Endometrial microvascular endothelial cells (primary cell): ENCODE measurements around the gene XPO6. TPM values are rescaled to one million over a fixed set of nuclear protein-coding genes. Genes with fewer than 3 reads are reported as not detected.

Source experiments
- in situ Hi-C: cut with HindIII; loops from 2 replicates; pipeline ENCODE4 v1.10.0; 2017; ENCODE audit warnings: low sequenced_read_pairs, low pct_unique_long_range_greater_than_20kb; ENCODE audit errors: inconsistent ontology term
- total RNA-seq: library from RNA; depleted of rRNA; stranded (reverse); fragments of >200 nt; gene quantifications from one replicate; pipeline ENCODE4 v1.2.3, GENCODE V29; 2015; ENCODE audit errors: inconsistent ontology term

Gene XPO6
- total RNA-seq, 1 donor from 2014 or later: 179 TPM

DNA sequence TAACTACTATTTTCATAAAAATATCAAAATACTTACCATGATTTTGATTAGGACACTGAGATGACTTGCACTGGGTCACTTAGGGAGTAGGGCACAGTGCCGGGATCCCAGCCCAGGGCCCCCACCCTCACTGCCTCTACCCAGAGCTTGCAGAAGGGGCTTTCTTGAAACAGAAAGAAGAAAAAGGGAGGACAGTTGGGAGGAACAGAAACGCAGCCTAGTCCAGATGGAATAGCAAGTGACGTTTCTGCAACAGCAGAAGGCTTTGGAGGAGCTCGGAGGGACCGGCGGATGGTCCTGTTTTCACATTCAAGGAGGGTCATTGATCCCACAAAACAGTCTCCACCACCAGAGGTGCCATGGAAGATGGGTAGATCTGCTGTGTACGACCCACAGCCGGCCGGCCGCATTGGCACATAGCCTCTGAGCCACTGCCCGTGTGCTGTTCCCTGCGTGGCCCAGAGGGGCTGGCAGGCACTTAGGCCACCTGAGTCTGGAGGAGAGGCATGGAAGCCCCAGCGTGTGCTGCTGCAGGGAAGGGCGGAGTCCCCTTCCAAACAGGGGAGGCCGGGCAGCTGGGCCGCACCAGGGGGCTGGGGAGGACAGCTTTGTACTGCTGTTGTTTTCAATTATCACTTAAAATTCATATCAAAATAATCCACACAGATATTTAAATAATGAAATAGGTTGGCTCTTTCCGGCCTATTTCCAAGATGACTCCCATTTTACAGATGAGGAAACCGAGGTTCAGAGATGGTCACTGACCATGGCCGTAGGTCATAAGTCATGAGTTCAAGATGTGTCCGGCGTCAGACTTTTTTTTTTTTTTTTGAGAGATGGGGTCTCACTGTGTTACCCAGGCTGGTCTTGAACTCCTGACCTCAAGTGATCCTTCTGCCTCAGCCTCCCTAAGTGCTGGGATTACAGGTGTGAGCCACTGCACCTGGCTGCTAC, 125.3 kb downstream of the XPO6 start:
- in situ Hi-C loops: no loop called here

DNA sequence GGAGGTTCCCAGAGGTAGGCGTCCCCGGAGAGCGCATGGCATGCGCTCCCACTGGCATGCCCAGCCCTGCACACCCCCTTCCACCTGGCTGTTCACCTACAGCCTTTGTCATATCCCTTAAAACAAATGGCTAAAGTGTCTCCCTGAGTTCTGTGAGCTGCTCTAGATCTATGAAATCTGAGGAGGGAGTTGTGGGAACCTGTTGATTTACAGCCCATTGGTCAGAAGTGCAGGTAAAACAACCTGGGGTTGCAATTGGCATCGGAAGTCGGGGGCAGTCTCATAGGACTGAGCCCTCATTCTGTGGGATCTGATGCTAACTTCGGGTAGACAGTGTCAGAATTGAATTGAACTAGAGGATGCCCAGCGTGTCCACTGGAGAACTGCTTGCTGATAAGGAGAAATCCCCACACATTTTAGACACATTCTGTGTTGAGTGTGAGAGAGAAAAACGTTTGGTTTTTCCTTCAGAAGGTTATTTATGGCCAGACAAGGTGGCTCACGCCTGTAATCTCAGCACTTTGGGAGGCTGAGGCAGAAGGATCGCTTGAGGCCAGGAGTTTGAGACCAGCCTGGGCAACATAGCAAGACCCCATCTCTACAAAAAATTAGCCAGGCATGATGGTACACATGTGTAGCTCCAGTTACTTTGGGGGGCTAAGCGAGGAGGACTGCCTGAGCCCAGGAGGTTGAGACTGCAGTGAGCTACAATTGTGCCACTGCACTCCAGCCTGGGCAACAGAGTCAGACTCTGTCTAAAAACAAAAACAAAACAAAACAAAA, 126.2 kb downstream of the XPO6 start:
- in situ Hi-C loops: no loop called here

DNA sequence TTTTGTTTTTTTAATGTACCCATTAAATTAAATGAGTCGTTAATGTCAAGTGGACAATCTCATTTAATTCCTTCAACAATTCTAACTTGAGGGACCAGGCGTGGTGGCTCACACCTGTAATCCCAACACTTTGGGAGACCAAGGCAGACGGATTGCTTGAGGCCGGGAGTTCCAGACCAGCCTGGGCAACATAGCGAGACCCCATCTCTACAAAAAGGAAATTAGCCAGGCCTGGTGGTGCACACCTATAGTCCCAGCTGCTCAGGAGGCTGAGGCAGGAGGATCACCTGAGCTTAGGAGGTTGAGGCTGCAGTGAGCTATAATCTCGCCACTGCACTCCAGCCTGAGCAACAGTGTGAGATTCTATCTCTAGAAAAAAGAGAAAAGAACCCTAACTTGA, 127.6 kb downstream of the XPO6 start:
- in situ Hi-C loops: no loop called here

DNA sequence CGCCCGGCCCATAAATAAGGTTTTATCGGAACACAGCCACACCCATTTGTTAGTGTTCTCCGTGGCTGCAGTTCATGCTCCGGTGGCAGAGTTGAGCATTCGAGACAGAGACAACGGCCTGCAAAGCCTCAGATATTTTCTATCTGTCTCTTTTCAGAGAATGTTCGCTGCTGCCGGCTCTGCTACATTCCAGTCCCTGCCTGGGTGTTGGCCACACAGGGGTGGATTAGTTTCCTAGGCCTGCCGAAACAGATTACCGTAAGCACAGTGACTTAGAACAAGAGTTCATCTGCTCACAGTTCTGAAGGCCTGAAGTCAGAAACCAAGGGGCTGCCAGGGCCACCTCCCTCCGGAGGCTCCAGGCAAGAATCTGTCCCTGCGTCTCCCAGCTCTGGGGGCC, 129.1 kb downstream of the XPO6 start:
- in situ Hi-C loops: no loop called here

DNA sequence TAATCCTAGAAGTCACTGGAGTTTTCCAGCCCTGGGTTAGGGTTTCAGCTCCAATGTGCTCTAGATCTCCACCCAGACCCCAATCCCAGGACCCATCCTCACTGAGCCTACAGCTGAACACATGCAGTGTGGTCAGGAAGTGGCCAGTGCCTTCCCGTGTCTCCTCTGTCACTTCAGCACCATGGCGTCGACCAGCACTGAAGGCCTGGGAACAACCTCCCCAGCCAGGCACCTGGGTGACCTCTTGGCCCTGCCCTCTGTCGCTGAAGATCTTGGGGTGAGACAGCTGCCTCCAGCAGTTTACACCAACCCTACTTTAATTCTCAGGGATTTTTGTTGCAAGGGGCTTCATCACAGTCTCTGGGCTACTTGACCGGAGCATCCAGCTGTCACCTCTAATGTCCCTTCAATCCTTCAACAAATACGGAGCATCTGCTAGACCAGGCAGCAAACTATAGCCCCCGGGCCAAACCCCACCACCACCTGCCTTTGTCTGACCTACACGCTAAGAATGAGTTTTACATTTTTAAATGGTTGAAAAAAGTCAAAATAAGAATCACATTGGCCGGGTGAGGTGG, 130.3 kb downstream of the XPO6 start:
- in situ Hi-C loops: no loop called here

DNA sequence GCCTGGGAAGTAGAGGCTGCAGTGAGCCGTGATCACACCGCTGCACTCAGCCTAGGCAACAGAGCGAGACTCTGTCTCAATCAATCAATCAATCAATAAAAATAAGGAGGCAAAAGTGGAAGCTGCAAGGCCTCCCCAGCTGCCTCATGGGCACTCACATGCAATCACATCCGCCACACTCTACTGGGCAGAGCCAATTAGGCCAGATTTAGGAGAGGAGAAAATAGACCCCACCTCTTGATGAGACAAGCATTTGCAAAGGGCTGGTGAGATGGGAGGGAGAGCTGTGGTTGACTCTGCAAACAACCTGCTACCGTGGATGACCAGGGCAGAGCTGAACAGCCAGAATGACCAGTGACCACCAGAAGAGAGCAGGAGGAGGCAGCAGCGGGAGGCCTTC, 133.5 kb downstream of the XPO6 start:
- in situ Hi-C loops: no loop called here

DNA sequence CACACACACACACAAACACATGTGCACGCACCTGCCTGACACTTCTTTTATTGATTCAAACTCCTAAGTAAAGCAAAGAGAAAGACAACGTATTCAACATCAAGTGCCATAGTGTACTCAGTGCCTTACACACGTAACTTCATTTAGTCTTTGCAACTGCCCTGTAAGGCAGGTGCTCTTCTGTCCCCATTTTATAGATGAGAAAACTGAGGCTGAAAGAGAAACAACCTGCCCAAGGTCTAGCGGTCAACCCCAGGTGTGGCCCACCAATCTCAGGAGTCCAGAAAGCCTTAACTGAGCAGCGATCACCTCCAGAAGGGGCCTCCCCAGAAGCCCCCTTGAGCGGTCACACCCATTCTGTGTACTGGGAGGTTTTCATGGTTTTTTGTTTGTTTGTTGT, 137.9 kb downstream of the XPO6 start:
- in situ Hi-C loops: no loop called here

DNA sequence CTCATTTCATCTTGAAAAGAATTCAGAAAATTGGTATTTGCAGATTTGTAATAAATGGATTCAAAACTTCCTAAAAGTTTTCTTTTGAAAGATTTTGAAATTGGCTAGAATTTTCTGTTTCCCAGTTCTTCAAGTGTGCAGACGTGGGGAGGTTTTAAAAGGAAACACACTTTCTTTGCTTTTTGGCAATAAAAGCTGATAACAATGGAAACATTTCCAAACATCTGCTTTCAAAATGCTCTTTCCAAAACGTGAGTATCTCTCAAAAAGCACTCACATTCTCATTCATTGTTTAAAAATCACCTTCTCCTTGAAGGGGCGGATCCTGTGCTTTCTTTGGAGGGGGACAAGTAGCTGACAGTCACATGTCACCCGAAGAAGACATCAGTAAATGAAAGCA, 139.7 kb downstream of the XPO6 start:
- in situ Hi-C loops: no loop called here

DNA sequence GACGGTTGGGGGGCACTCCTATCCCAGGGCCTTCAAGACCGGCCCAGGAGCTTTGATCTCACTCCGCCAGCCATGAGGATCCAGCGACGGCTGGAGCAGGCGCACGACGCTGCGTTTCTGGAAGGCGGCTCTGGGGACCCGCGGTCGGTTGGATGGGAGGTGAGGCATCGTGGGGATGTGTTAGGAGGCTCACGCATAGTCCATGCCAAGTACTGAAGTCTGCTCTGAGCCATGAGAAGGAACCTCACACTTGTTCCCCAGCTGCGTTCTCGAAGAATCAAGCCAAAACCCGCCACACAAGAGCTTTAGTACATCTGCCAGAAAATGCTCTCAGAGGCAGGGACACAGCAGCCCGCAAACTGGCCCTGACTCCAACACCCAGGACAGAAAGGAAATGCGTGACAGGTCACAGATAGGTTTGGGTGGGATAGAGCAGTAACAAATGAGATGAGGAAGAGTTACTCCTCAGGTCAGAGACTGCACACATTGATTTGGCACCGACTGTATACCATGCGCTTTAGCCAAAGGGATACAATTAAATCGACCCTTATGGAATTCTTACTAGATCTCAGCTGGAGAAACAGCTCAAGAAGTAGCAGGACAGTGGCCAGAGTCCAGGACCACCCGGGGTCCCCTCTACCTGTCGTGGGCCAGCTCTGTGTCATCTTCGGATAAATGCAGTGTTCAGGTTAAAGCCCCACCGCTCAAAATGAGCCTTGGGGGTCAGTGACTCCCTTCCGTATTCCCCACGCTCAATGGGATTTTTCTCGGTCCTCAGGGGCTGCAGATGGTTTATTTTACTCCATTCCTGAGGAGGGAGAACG, 141.6 kb downstream of the XPO6 start:
- in situ Hi-C loops: no loop called here

DNA sequence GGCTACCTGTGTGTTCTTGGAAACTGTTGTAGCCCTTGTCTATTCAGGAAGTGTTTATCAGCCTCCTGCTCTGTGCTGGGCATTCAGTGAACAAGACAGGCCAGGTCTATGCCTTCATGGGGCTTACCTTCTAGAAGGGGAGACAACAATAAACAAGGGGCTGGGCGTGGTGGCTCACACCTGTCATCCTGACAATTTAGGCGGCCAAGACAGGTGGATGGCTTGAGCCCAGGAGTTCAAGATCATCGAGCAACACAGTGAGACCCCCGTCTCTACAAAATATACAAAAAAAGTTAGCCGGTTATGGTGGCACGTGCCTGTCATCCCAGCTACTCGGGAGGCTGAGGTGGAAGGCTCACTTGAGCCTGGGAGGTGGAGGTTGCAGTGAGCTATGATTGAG, 142.8 kb downstream of the XPO6 start:
- in situ Hi-C loops: no loop called here

DNA sequence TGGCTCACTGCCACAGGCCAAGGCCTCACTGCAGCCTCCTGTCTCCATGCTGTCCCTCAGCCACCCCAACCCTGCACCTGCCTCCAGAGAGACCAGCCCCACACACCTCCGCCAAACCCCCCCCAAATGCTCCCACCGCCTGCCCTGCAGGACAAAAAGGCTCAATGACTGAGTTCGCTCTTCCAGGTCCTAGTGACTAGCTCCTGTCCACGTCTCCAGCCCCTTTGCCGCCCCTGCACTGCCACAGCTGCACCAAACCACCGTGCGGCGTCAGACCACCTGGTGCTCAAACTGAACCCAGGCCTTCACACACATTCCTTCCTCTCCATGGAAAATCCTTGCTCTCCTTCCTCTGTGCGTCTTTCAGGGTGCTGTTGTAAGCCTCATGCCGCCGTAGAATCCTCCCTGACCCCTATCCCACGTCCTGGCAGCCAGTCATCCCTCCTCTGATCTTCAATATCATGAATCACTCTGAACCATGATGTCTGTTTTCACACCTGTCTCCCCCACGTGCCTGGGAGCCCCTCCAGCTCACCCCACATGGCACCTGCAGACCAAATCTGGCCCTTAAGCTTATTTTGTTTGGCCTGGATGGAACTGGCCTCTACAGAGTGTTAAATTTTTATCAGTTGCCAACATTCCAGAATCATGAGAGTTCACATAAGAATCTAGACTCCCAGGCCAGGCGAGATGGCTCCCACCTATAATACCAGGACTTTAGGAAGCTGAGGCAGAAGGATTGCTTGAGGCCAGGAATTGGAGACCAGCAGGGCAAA, 144.0 kb downstream of the XPO6 start:
- in situ Hi-C loops: no loop called here

DNA sequence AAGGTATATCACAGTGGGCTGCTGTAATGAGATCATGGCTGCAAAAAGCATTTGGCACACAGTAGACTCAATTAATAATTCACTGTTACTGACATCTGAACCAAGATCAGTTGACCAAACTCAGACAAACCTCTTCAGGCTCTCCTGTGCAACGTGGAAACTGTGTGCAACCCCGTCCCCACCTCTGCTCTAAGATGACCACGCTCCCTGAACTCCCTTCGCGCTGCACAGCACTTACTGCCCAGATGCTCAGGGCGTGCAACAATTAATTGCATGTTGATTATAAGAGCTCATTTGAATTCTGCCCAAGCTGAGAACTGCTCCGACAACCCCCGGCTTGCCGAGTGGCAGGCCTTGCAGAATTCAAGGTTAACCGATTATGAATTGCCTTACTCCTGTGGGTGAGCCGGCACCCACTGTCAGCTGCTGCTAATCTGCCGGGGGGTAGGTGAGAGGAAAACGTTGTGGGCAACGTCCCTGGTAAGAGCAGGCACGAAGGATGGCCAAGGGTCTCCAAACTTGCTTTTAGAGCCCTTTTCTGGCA, 147.0 kb downstream of the XPO6 start:
- in situ Hi-C loops: no loop called here

DNA sequence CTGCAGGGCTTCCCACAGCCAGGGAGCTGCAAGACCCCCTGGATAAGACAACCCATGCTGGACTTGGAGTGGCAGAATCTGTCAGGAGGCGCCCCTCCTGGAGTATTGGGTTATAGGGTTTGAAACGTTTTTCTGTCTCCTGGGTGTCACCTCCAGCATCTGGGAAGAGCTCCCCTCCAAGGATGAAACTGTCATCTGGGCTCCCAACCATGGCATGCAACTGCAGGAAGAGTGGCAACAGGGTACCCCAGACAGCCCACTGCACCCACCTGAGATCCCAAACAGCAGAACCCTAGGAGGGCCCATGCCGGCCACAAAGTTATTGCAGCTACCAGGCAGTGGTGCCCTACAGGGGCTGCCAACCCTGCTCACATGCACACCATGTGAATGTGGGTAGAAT, 147.6 kb downstream of the XPO6 start:
- in situ Hi-C loops: no loop called here

DNA sequence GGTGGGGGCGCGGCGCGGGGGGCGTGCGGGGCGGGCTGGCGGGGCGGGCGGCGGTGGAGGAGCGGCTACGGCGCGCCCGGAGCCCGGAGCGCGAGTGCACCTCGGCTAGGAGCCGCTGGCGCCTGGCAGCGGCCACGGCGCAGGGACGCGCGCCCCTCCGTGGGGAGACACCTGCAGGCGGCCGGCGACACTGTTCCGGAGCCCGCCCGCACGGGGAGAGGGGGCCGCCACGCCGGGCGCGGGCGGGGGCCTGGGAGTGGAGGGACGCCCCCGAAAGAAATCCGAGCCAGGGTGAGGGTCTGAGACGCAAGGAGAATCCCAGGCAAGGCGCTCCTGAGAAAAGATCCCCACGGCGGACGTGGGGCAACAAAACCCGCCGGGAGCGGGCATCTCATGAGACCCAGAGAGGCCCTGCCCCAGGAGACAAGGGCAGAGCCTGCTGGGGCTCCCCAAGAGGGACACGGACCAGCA, 148.1 kb downstream of the XPO6 start, which contains the start of gene GSG1L:
TSS of gene GSG1L (minus strand) at position 124 of the 471 bp plus-strand sequence. CDS start 290 bp downstream, outside the sequence.
- in situ Hi-C loops: no loop called here

DNA sequence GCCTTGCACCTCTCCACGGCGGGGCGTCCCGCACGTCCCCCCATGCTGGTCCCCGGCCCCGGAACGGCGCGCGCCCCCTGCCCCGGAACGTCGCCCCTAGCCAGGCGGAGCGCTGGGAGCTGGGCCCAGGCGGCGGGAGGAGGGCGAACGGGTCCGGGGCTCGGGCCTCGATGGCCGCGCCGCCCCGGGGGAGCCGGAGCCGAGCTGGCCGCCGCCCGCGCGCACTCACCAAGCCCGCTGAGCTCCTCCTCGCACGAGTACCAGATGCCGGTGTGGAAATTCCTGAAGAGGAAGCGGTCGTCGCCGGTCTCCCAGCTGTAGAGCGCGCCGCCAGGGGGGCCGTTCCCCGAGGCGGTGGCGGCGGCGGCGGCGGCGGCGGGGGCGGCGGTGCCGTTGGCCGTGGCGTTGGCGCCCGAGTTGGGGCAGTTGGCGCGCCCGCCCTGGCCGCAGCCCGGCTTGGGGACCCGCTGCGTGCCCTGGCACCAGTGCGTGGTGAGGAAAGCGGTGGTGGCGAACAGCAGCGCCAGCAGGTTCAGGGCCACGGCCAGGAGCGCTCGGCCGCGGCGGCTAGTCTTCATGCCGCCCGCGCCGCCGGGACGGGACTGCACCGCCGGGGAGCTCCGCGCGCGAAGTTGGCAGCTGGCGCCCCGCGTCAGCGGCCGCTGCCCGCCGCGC, 148.8 kb downstream of the XPO6 start:
- in situ Hi-C loops: no loop called here

DNA sequence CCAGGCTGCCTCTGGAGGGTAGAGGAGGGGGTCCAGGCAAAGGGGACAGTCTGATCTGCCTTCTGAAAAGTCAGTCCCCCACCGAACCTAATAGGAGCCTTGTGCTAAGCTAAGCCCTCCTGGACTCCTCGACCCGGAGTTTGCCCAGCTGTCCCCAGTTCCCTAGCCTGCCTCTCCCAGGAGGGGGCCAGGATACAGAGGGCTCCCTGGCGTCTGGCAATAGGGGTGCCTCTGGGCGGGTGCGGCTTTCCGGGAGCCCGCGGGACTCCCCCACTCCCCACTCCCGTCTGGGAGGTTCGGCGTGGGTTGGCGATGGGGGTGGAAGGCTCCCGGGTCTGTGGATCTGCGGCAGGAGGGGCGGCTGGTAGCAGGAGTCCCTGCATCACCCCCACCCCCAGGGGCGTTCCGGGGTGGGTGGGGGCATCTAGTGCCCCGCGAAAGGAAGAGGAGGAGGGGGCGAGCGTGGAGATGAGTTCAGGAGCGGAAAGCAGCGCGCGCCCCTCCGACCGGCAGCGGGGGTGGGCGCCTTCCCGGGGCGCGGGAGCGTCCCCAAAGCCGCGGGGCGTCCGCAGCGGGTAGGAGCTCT, 149.4 kb downstream of the XPO6 start:
- in situ Hi-C loops: no loop called here
